Neural progenitor cell (in vitro differentiated cells): ENCODE measurements around the gene GGA3. TPM values are rescaled to one million over a fixed set of nuclear protein-coding genes. Genes with fewer than 3 reads are reported as not detected.

Experiments used
- DNase-seq: peaks from one replicate; pipeline ENCODE4 v3.0.0-alpha.2; 2016; ENCODE audit warnings: low spot score
- H2AFZ ChIP-seq: fragments of 200-600 bp; sonication (generic); replicated peaks from 2 replicates; pipeline ENCODE4 v1.6.1; 2016; ENCODE audit warnings: antibody characterized with exemption
- H3F3A ChIP-seq: fragments of 200-600 bp; sonication (generic); 2 replicates; pipeline ENCODE4 v1.6.1; 2016; ENCODE audit warnings: antibody characterized with exemption, low read depth
- H3K27ac ChIP-seq: fragments of 200-600 bp; sonication (generic); 2 replicates; pipeline ENCODE4 v1.5.1; 2016; ENCODE audit warnings: mild to moderate bottlenecking
- H3K27me3 ChIP-seq: fragments of 200-600 bp; sonication (generic); 2 replicates; pipeline ENCODE4 v1.6.1; 2016; ENCODE audit warnings: mild to moderate bottlenecking, moderate library complexity
- H3K36me3 ChIP-seq: fragments of 200-600 bp; sonication (generic); 2 replicates; pipeline ENCODE4 v1.5.1; 2016
- H3K4me1 ChIP-seq: fragments of 200-600 bp; sonication (generic); 2 replicates; pipeline ENCODE4 v1.6.1; 2016; ENCODE audit warnings: mixed run types
- H3K4me2 ChIP-seq: fragments of 200-600 bp; sonication (generic); 2 replicates; pipeline ENCODE4 v1.6.1; 2016
- H3K4me3 ChIP-seq: fragments of 200-600 bp; sonication (generic); 2 replicates; pipeline ENCODE4 v1.5.1; 2016
- H3K79me2 ChIP-seq: fragments of 200-600 bp; sonication (generic); 2 replicates; pipeline ENCODE4 v1.6.1; 2016; ENCODE audit warnings: low read depth
- H3K9ac ChIP-seq: fragments of 200-600 bp; sonication (generic); 2 replicates; pipeline ENCODE4 v1.6.1; 2016
- H3K9me3 ChIP-seq: fragments of 200-600 bp; sonication (generic); 2 replicates; pipeline ENCODE4 v1.5.1; 2016; ENCODE audit warnings: low read depth
- H4K20me1 ChIP-seq: fragments of 200-600 bp; sonication (generic); 2 replicates; pipeline ENCODE4 v1.6.1; 2016; ENCODE audit warnings: low read depth
- H3K27ac Mint-ChIP-seq: 3 replicates; pipeline ENCODE4 v1.8.0; 2021; ENCODE audit warnings: mixed read lengths
- H3K27me3 Mint-ChIP-seq: 2 replicates; pipeline ENCODE4 v1.8.0; 2022; ENCODE audit warnings: low read depth, mild to moderate bottlenecking, inconsistent platforms, moderate library complexity, mixed read lengths; ENCODE audit not compliant: insufficient read depth
- H3K36me3 Mint-ChIP-seq: 3 replicates; pipeline ENCODE4 v1.8.0; 2021; ENCODE audit warnings: mixed read lengths
- H3K4me1 Mint-ChIP-seq: 3 replicates; pipeline ENCODE4 v1.8.0; 2021; ENCODE audit warnings: mixed read lengths
- H3K4me3 Mint-ChIP-seq: 3 replicates; pipeline ENCODE4 v1.8.0; 2021; ENCODE audit warnings: mild to moderate bottlenecking, moderate library complexity, mixed read lengths
- H3K9me3 Mint-ChIP-seq: 3 replicates; pipeline ENCODE4 v1.8.0; 2020; ENCODE audit warnings: mixed read lengths
- EZH2 ChIP-seq: fragments of 200-600 bp; sonication (generic); IDR thresholded peaks from 2 replicates; pipeline ENCODE4 v1.6.1; 2017; ENCODE audit warnings: antibody characterized with exemption, mild to moderate bottlenecking, moderate library complexity
- EZH2phosphoT487 ChIP-seq: fragments of 200-600 bp; sonication (generic); IDR thresholded peaks from 2 replicates; pipeline ENCODE4 v1.6.1; 2017; ENCODE audit warnings: antibody characterized with exemption
- total RNA-seq: library from RNA; depleted of rRNA; stranded (reverse); fragments of >200 nt; gene quantifications from 2 replicates; pipeline ENCODE4 v1.2.3, GENCODE V29; 2015; ENCODE audit warnings: low replicate concordance
- TF ChIP-seq, protein P1 (sequence below): fragments of 200-600 bp; sonication (generic); IDR thresholded peaks from 2 replicates; pipeline ENCODE4 v1.5.1; 2017; ENCODE audit warnings: antibody characterized with exemption, mild to moderate bottlenecking

Gene GGA3
- total RNA-seq, 1 donor from 2014 or later = 28.0 TPM

DNA sequence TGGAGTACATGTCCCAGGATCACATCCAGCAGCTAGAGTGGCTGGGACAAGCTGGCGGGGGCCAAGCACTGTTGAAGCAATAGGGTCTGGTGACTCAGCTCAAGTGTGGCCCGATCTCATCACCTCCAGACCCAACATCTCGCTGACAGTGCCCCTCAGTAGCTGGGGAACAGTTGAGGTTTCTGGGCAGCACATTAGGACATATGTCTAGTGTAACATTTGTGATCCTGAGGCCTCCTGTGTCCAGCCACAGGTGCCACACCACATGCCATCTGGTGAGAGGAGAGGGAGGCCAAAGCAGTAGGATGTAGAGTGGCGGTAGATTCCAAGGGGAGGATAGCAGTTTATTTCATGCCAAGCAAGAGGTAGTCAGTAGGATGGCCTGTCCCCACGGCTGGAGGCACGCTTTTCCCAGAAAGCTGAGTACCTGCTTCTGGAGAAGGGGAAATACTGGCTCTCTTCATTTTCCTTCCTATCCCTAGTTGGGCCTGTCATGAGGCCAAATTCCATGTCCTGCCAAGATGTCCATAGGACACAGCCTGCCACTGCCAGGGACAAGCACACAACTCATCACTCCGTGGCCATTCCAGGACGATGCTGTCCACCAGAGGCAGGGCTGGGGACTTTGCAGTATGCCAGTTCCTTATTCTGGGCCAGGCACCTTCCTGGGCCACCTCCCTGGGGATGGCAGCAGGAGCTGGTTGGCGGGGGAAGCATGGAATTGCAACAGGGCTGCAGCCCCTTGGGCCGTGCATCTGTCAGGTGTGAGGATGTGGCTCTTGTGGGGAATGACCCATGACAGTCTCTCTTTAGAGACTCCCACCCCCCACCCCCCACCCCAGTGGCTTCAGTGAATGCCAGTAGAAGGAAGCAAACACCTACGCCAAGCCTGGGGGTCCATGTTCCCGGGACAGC is 24.0 kb downstream of the GGA3 start:
- no peaks in the 10 kb centered on the region for H3K9me3 ChIP-seq
- no peak overlapping the region for H3K4me3 Mint-ChIP-seq
- no peak overlapping the region for H3K27ac ChIP-seq
- no peaks in the 10 kb centered on the region for H3K27me3 ChIP-seq
- no peak overlapping the region for H3K9ac ChIP-seq
- peaks cover 35% of the 10 kb centered on the region for H3K36me3 Mint-ChIP-seq
- no peak overlapping the region for H2AFZ ChIP-seq
- no peaks in the 10 kb centered on the region for H3K4me1 ChIP-seq
- no peaks in the 10 kb centered on the region for H3K36me3 ChIP-seq
- H3K4me1 Mint-ChIP-seq = no peaks in the 10 kb centered on the region
- no peaks in the 10 kb centered on the region for H3K79me2 ChIP-seq
- no peaks in the 10 kb centered on the region for H3K9me3 Mint-ChIP-seq
- no peak overlapping the region for H3K4me2 ChIP-seq
- peaks cover 33% of the 10 kb centered on the region for H3F3A ChIP-seq
- H3K27ac Mint-ChIP-seq = no peak overlapping the region
- H4K20me1 ChIP-seq = peaks cover 11% of the 10 kb centered on the region
- TF ChIP-seq, protein P1, sequence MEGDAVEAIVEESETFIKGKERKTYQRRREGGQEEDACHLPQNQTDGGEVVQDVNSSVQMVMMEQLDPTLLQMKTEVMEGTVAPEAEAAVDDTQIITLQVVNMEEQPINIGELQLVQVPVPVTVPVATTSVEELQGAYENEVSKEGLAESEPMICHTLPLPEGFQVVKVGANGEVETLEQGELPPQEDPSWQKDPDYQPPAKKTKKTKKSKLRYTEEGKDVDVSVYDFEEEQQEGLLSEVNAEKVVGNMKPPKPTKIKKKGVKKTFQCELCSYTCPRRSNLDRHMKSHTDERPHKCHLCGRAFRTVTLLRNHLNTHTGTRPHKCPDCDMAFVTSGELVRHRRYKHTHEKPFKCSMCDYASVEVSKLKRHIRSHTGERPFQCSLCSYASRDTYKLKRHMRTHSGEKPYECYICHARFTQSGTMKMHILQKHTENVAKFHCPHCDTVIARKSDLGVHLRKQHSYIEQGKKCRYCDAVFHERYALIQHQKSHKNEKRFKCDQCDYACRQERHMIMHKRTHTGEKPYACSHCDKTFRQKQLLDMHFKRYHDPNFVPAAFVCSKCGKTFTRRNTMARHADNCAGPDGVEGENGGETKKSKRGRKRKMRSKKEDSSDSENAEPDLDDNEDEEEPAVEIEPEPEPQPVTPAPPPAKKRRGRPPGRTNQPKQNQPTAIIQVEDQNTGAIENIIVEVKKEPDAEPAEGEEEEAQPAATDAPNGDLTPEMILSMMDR = no peak
- TF ChIP-seq EZH2phosphoT487 (no peak), EZH2 (no peak)
- H3K4me3 ChIP-seq = no peak overlapping the region
- H3K27me3 Mint-ChIP-seq = peaks cover 11% of the 10 kb centered on the region
- no peak for DNase-seq

DNA sequence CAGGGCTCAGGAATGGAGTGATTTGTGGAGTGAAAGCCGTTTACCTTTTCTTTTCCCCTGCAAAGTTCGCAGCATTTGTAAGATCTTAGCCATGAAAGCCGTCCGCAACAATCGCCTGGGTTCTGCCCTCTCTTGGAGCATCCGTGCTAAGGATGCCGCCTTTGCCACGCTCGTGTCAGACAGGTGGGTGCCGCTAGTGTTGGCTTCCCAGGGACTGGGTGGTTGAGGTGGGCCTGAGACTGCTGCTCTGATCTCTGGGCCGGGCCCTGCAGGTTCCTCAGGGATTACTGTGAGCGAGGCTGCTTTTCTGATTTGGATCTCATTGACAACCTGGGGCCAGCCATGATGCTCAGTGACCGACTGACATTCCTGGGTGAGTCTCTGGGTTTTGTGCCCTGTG is 28.6 kb downstream of the GGA3 start:
- no peak for DNase-seq
- peaks cover 3% of the 10 kb centered on the region for H4K20me1 ChIP-seq
- H3F3A ChIP-seq = no peaks in the 10 kb centered on the region
- TF ChIP-seq EZH2 (no peak), EZH2phosphoT487 (no peak)
- TF ChIP-seq, protein P1 = no peak
- H3K4me3 ChIP-seq = no peak overlapping the region
- H3K9me3 ChIP-seq = no peaks in the 10 kb centered on the region
- no peak overlapping the region for H3K4me2 ChIP-seq
- Mint-ChIP-seq H3K4me3 (no peak overlapping the region), H3K27me3 (no peaks in the 10 kb centered on the region), H3K36me3 (peaks cover 31% of the 10 kb centered on the region), H3K27ac (no peak overlapping the region), H3K9me3 (no peaks in the 10 kb centered on the region), H3K4me1 (no peaks in the 10 kb centered on the region)
- H3K27ac ChIP-seq = no peak overlapping the region
- no peaks in the 10 kb centered on the region for H3K36me3 ChIP-seq
- H3K9ac ChIP-seq = no peak overlapping the region
- H2AFZ ChIP-seq = no peak overlapping the region
- H3K4me1 ChIP-seq = no peaks in the 10 kb centered on the region
- no peaks in the 10 kb centered on the region for H3K27me3 ChIP-seq
- H3K79me2 ChIP-seq = no peaks in the 10 kb centered on the region

DNA sequence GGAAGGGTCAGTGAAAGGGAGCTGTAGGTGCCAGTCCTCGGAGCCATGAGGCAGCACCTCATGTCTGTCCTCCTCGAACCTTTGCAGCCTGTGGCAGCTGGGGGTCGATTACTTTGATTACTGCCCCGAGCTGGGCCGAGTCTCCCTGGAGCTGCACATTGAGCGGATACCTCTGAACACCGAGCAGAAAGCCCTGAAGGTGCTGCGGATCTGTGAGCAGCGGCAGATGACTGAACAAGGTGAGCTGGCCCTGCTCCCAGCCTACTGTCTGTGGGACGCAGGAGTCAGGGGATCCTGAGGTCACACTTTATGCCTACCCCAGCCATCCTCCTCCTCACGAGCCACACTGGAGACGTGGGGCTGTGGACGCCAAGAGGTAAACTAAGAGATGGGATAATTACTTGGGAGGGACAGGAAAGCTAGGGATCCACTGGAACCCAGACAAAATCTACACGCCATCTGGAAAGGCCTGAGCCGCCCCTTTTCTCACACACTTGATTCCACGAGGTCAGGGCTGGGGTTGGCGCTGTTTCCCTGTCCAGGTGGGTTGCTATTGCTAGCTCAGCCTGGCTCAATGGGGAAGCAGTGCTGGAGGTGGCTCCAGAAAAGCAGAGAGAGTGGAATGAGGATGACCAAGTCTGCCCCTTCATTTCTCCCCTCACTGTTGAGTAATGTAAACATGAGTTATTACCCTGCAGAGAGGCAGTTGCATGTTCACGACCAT is 29.5 kb downstream of the GGA3 start:
- no peak overlapping the region for H3K27ac ChIP-seq
- no peaks in the 10 kb centered on the region for H3K36me3 ChIP-seq
- H3K4me2 ChIP-seq = no peak overlapping the region
- Mint-ChIP-seq H3K27me3 (no peaks in the 10 kb centered on the region), H3K36me3 (peaks cover 31% of the 10 kb centered on the region), H3K9me3 (no peaks in the 10 kb centered on the region), H3K27ac (no peak overlapping the region), H3K4me1 (no peaks in the 10 kb centered on the region), H3K4me3 (no peak overlapping the region)
- TF ChIP-seq EZH2phosphoT487 (no peak), EZH2 (no peak)
- TF ChIP-seq, protein P1 = no peak
- H2AFZ ChIP-seq = no peak overlapping the region
- H4K20me1 ChIP-seq = peaks cover 3% of the 10 kb centered on the region
- H3K4me1 ChIP-seq = no peaks in the 10 kb centered on the region
- H3F3A ChIP-seq = no peaks in the 10 kb centered on the region
- no peaks in the 10 kb centered on the region for H3K9me3 ChIP-seq
- no peaks in the 10 kb centered on the region for H3K79me2 ChIP-seq
- no peak for DNase-seq
- no peaks in the 10 kb centered on the region for H3K27me3 ChIP-seq
- H3K9ac ChIP-seq = no peak overlapping the region
- H3K4me3 ChIP-seq = no peak overlapping the region
